HG03097 (cell line): ENCODE data around the gene ZFAND6.
"Not testable (repeated sequence)": the region's sequence is repeated elsewhere in the genome, so short reads cannot be mapped to it uniquely, and the experiment has no call there.

Experiments used
- ATAC-seq: cut with Tn5 transposase; IDR thresholded peaks from one replicate; pipeline ENCODE4 v1.9.1; 2021; ENCODE audit not compliant: unreplicated experiment, low FRiP score

The ZFAND6 gene

GRCh38 chr15:80136854-80137253, 77.4 kb downstream of the ZFAND6 start:
- ATAC-seq: no peak

GRCh38 chr15:80138961-80139360, 79.5 kb downstream of the ZFAND6 start:
- ATAC-seq: no peak

- no peak for ATAC-seq
Measured at GRCh38 chr15:80140909-80141308, 81.4 kb downstream of the ZFAND6 start.

- no peak for ATAC-seq
Measured at GRCh38 chr15:80141916-80142598, 82.6 kb downstream of the ZFAND6 start.

- no peak for ATAC-seq
Measured at GRCh38 chr15:80142646-80143045, 83.2 kb downstream of the ZFAND6 start.

- ATAC-seq: no peak
Measured at GRCh38 chr15:80151148-80151547, 91.7 kb downstream of the ZFAND6 start.

- ATAC-seq: no peak
Measured at GRCh38 chr15:80151576-80151975, 92.1 kb downstream of the ZFAND6 start.

GRCh38 chr15:80152180-80152895, 92.9 kb downstream of the ZFAND6 start:
- peak; percentile 35 for ATAC-seq

- peak; percentile 42 for ATAC-seq
Measured at GRCh38 chr15:80152896-80153876, 93.7 kb downstream of the ZFAND6 start, which contains the start of gene FAH. Gene FAH (plus strand): TSS chr15:80152999. CDS start chr15:80153055, 56 bp downstream.

- no peak for ATAC-seq
Measured at GRCh38 chr15:80153900-80154299, 94.4 kb downstream of the ZFAND6 start.

GRCh38 chr15:80154336-80154735, 94.9 kb downstream of the ZFAND6 start:
- ATAC-seq: no peak

GRCh38 chr15:80155001-80155377, 95.5 kb downstream of the ZFAND6 start:
- ATAC-seq: no peak

GRCh38 chr15:80155378-80156175, 96.1 kb downstream of the ZFAND6 start:
- ATAC-seq: not testable (repeated sequence)

GRCh38 chr15:80156176-80156720, 96.8 kb downstream of the ZFAND6 start:
- no peak for ATAC-seq

- ATAC-seq: no peak
Measured at GRCh38 chr15:80157215-80157614, 97.7 kb downstream of the ZFAND6 start.

- no peak for ATAC-seq
Measured at GRCh38 chr15:80159301-80159700, 99.8 kb downstream of the ZFAND6 start.

- ATAC-seq: no peak
Measured at GRCh38 chr15:80159811-80160569, 100.5 kb downstream of the ZFAND6 start.

GRCh38 chr15:80160570-80161156, 101.2 kb downstream of the ZFAND6 start:
- ATAC-seq: no peak
